Left lobe of liver (tissue), 2 donors: ENCODE measurements around the gene SPTLC2. TPM values are rescaled to one million over a fixed set of nuclear protein-coding genes. Genes with fewer than 3 reads are reported as not detected.
"Not testable (repeated sequence)": the region's sequence is repeated elsewhere in the genome, so short reads cannot be mapped to it uniquely, and the experiment has no call there.

Experiments used
- ATAC-seq: fragments of 200-7000 bp; cut with Tn5 transposase; one replicate; pipeline ENCODE4 v1.9.1; 2020; ENCODE audit warnings: mild to moderate bottlenecking, moderate library complexity
- DNase-seq: peaks from one replicate; pipeline ENCODE4 v3.0.0-alpha.2; 2020; ENCODE audit warnings: low spot score
- total RNA-seq: library from RNA; stranded (reverse); gene quantifications from one replicate; pipeline ENCODE4 v1.2.1, GENCODE V29; 2021
- donor health status: DM: no; HTN: no; CAD: no; lungs with moderate emphysema.
- donor health status: DM: no; HTN: yes; CAD: no.

SPTLC2 gene
- total RNA-seq, 1 donor from 2014 or later = 8.7 TPM

GRCh38 chr14:77554816-77555599 is 61.4 kb downstream of the SPTLC2 start:
- no peak for DNase-seq
- no peak for ATAC-seq

- ATAC-seq (no peak), DNase-seq (no peak)
These were observed 62.2 kb downstream of the SPTLC2 start for GRCh38 chr14:77554207-77554606.

- no peak for DNase-seq
- ATAC-seq = no peak
These were observed 67.0 kb downstream of the SPTLC2 start for GRCh38 chr14:77549451-77549850.

GRCh38 chr14:77547512-77548180 is 68.8 kb downstream of the SPTLC2 start:
- DNase-seq (no peak), ATAC-seq (no peak)

- not testable (repeated sequence) for DNase-seq, ATAC-seq
These were observed 71.3 kb downstream of the SPTLC2 start for GRCh38 chr14:77545171-77545570.

- ATAC-seq = no peak
These were observed 71.9 kb downstream of the SPTLC2 start for GRCh38 chr14:77544571-77544970.

GRCh38 chr14:77543637-77544334 is 72.7 kb downstream of the SPTLC2 start:
- DNase-seq (no peak), ATAC-seq (no peak)

More at GRCh38 chr14:77544571-77544970, 71.9 kb downstream of the SPTLC2 start:
- DNase-seq = no peak

- DNase-seq (no peak), ATAC-seq (no peak)
These were observed 73.2 kb downstream of the SPTLC2 start for GRCh38 chr14:77543240-77543551.

- no peak for DNase-seq
- peak; percentile 59 for ATAC-seq
These were observed 73.8 kb downstream of the SPTLC2 start for GRCh38 chr14:77542421-77543239.

- DNase-seq (no peak), ATAC-seq (no peak)
These were observed 74.5 kb downstream of the SPTLC2 start for GRCh38 chr14:77541905-77542304.

- ATAC-seq, DNase-seq: not testable (repeated sequence)
These were observed 79.5 kb downstream of the SPTLC2 start for GRCh38 chr14:77536951-77537350.

GRCh38 chr14:77531071-77531470 is 85.4 kb downstream of the SPTLC2 start:
- DNase-seq (no peak), ATAC-seq (no peak)

- DNase-seq (no peak), ATAC-seq (no peak)
These were observed 86.5 kb downstream of the SPTLC2 start for GRCh38 chr14:77529963-77530362.

GRCh38 chr14:77529213-77529612 is 87.2 kb downstream of the SPTLC2 start:
- no peak for ATAC-seq
- no peak for DNase-seq

GRCh38 chr14:77528701-77529100 is 87.7 kb downstream of the SPTLC2 start:
- DNase-seq = not testable (repeated sequence)
- peak; percentile 23 for ATAC-seq

- DNase-seq = no peak
- no peak for ATAC-seq
These were observed 90.2 kb downstream of the SPTLC2 start for GRCh38 chr14:77526266-77526665.

GRCh38 chr14:77524536-77524935 is 91.9 kb downstream of the SPTLC2 start:
- no peak for ATAC-seq
- DNase-seq = no peak

- ATAC-seq = no peak
- no peak for DNase-seq
These were observed 93.3 kb downstream of the SPTLC2 start for GRCh38 chr14:77523109-77523508.

- no peak for DNase-seq
- no peak for ATAC-seq
These were observed 95.9 kb downstream of the SPTLC2 start for GRCh38 chr14:77520555-77520954.

GRCh38 chr14:77516126-77516525 is 100.3 kb downstream of the SPTLC2 start:
- DNase-seq = no peak
- no peak for ATAC-seq
